SK-N-MC (cell line): Measurements from ENCODE around the gene LCN9.
"Not testable (repeated sequence)": the region's sequence is repeated elsewhere in the genome, so short reads cannot be mapped to it uniquely, and the experiment has no call there.

Experiments
- DNase-seq: peaks from one replicate; pipeline ENCODE4 v3.0.0-alpha.2; 2011; ENCODE audit warnings: low read depth, low spot score
- H3K27ac ChIP-seq: fragments of 200-600 bp; sonication (generic); 2 replicates; pipeline ENCODE4 v1.5.1; 2016; ENCODE audit warnings: mixed run types
- H3K36me3 ChIP-seq: fragments of 200-600 bp; sonication (generic); 2 replicates; pipeline ENCODE4 v1.6.1; 2017; ENCODE audit warnings: antibody characterized with exemption, low read length, mixed read lengths; ENCODE audit not compliant: insufficient read depth
- H3K4me3 ChIP-seq: fragments of 200-600 bp; sonication (generic); 2 replicates; pipeline ENCODE4 v1.5.1; 2016
- H3K9ac ChIP-seq: fragments of 200-600 bp; sonication (generic); 2 replicates; pipeline ENCODE4 v1.8.0; 2017; ENCODE audit warnings: mixed run types, mixed read lengths; ENCODE audit not compliant: insufficient read length
- H3K9me3 ChIP-seq: fragments of 200-600 bp; sonication (generic); 2 replicates; pipeline ENCODE4 v1.6.1; 2017; ENCODE audit warnings: low read depth, mild to moderate bottlenecking, antibody characterized with exemption, low read length, moderate library complexity, mixed read lengths
- EZH2 ChIP-seq: fragments of 200-600 bp; sonication (generic); IDR thresholded peaks from one replicate; pipeline ENCODE4 v1.6.1; 2017; ENCODE audit warnings: antibody characterized with exemption
- FOXP2 ChIP-seq: optimal IDR thresholded peaks from 2 replicates; pipeline ENCODE3; 2011; ENCODE audit warnings: mild to moderate bottlenecking, moderate library complexity; ENCODE audit not compliant: insufficient read depth; ENCODE audit errors: extremely low read length, control extremely low read depth
- POLR2AphosphoS5 ChIP-seq: IDR thresholded peaks from 2 replicates; pipeline ENCODE4 v1.6.1; 2012; ENCODE audit warnings: mild to moderate bottlenecking, low read depth, low read length, borderline replicate concordance

The LCN9 gene

DNA sequence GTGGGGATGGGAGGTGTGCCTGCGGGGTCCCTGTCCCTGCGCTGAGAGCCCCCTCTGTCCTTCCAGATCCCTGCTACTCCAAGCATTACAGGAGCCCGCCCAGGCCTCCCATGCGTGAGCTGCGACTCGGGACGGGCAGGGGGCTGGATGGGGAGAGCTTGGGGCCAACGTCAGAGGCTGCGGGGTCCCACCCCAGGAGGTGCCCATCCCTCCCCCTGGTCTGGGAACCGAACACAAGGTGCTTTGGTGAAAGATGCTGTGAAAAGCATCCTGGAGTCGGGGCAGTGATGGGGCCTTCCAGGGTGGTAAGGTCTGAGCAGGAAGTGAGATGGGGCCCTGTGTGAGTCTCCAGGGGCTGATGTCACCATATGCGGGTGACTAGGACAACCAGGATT, 2.7 kb downstream of the LCN9 start:
- H3K27ac ChIP-seq: no peak overlapping the region
- TF ChIP-seq FOXP2: no peak
- TF ChIP-seq EZH2: no peak
- no peak for TF ChIP-seq POLR2AphosphoS5
- no peaks in the 10 kb centered on the region for H3K9me3 ChIP-seq
- no peak for DNase-seq
- no peak overlapping the region for H3K4me3 ChIP-seq
- H3K36me3 ChIP-seq: no peaks in the 10 kb centered on the region
- H3K9ac ChIP-seq: no peak overlapping the region

DNA sequence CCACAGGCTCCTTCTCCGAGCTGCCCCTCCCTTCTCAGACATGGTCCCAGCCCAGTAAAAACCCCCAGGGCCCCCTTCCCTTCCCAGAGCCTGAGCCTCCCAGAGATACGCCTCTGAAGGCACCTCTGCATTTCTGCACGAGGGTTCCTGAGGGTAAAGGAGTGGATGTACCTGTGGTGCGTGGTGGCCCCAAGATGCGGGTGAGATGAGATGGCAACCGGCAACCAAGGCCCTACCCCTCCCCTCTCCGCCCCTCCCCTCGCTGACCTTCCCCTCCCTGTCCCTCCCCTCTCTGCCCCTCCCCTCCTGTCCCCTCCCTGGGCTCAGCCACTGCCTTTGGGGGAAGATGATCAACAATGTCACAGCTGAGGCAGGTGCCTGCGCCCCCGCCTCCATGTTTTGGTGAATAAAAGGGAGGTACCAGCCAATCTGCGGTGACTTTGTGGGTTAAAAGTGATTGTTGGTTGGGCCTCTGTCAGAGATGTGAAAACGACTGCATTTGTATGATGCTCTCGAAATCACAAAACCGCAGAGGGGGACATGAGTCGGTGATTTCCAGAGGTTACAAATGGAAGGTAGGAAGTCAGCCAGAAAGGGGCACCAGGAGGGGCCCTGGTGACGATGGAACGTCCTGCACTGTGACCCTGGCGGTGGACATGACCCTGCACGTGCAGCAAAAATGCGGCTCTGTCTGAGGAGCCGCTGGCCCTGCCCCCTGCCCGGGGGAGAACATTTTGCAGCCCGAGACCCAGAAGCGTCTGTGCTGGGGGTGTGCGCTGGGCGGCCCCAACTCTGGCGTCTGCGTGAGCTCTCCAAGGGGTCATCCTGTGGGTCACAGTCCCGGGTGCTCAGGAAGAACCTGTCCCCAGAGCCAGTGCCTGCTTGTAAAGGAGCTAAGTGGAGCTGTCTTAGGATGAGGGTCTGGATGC, 3.7 kb downstream of the LCN9 start:
- no peak for TF ChIP-seq FOXP2
- TF ChIP-seq EZH2: no peak
- TF ChIP-seq POLR2AphosphoS5: no peak
- no peak overlapping the region for H3K4me3 ChIP-seq

DNA sequence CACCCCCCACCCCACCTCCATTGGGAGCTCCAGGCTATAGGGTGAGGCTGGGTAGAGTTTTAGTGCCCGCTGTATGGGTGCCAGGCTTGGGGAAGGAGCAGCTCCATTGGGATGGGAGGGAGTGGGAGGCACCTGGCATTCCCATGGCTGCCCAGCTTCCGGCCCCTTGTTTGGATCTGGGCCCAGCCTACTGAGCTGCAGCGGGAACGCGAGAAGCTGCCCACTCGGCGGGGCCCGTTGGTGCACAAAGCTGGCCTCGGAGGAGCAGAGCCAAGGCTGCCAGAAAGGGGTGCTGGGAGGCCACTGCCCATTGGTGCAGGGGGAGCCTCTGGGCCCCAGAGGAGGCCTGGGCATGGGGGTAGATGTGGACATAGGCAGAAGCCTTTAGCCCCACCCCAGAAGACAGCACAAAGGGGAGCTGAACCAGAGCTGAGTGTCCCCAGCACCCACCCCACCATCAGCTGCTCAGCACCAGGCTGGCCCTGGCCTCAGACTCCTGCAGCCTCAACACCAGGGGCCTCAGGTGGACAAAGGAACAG, 4.4 kb downstream of the LCN9 start:
- no peaks in the 10 kb centered on the region for H3K9me3 ChIP-seq
- no peak for TF ChIP-seq POLR2AphosphoS5
- no peak for TF ChIP-seq FOXP2
- no peak for TF ChIP-seq EZH2
- H3K9ac ChIP-seq: no peak overlapping the region
- H3K36me3 ChIP-seq: no peaks in the 10 kb centered on the region
- no peak overlapping the region for H3K4me3 ChIP-seq
- no peak overlapping the region for H3K27ac ChIP-seq
- DNase-seq: no peak

More for the DNA sequence above, 3.7 kb downstream of the LCN9 start:
- DNase-seq: no peak
- Histone ChIP-seq H3K9ac (no peak overlapping the region), H3K36me3 (no peaks in the 10 kb centered on the region), H3K27ac (no peak overlapping the region), H3K9me3 (no peaks in the 10 kb centered on the region)

GRCh38 chr9:135669018-135669417, 5.9 kb downstream of the LCN9 start:
- not testable (repeated sequence) for H3K9ac ChIP-seq, DNase-seq, H3K36me3 ChIP-seq, H3K9me3 ChIP-seq, H3K27ac ChIP-seq, H3K4me3 ChIP-seq

- TF ChIP-seq POLR2AphosphoS5: no peak
- TF ChIP-seq FOXP2: no peak
- TF ChIP-seq EZH2: no peak
- Histone ChIP-seq H3K9me3 (no peaks in the 10 kb centered on the region), H3K27ac (no peak overlapping the region), H3K36me3 (no peaks in the 10 kb centered on the region), H3K9ac (no peak overlapping the region), H3K4me3 (no peak overlapping the region)
- no peak for DNase-seq
These were observed 6.6 kb downstream of the LCN9 start for GRCh38 chr9:135669616-135670285.

DNA sequence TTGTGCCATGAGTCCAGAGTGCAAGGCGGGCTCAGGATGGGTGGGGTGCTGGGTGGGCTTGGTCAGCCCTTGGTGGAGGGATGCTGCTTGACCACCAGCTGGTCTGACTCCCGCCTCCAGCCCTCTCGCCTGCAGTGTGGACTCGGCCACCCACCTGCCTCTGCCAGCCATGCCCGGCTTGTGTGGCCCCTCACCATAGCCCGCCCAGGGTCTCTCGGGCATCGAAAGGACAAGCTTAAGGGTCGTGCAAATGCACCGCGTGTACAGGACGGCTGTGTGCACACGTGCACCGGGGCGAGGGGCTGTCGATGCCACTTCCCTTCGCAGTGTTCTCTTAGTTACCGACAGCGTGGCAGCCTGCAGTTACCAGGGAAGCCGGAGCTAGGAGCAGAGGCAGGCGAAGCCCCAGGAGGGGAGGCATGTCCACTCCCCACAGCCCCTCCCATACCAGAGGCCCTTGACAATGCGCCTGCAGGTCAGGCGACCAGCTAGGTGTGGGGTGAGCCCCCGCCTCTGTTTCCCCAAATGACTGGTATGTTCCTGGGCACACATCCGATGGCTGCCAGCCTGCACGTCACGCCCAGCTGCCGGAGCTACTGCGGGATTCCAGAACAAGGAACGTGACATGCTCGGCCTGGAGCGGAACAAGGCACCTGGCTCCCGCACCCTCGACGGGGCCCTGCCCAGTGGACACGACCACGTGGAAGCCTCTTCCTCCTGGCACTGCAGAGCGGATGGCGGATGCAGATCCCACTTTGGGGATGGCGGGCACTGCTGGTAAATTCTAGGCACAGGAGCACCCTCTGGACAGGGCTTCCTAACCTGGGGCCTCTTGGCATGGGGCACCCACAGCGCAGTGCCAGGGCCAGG, 7.8 kb downstream of the LCN9 start:
- TF ChIP-seq EZH2: no peak
- TF ChIP-seq FOXP2: no peak
- no peak for TF ChIP-seq POLR2AphosphoS5
- Histone ChIP-seq H3K36me3 (no peaks in the 10 kb centered on the region), H3K4me3 (no peak overlapping the region), H3K27ac (no peak overlapping the region), H3K9me3 (no peaks in the 10 kb centered on the region), H3K9ac (no peak overlapping the region)
- DNase-seq: no peak

GRCh38 chr9:135671591-135672041, 8.5 kb downstream of the LCN9 start:
- Histone ChIP-seq H3K27ac (no peak overlapping the region), H3K36me3 (no peaks in the 10 kb centered on the region), H3K4me3 (no peak overlapping the region), H3K9me3 (no peaks in the 10 kb centered on the region), H3K9ac (no peak overlapping the region)
- TF ChIP-seq EZH2: no peak
- TF ChIP-seq FOXP2: no peak
- no peak for TF ChIP-seq POLR2AphosphoS5
- no peak for DNase-seq

GRCh38 chr9:135672786-135673185, 9.7 kb downstream of the LCN9 start:
- not testable (repeated sequence) for DNase-seq, H3K9ac ChIP-seq

More at GRCh38 chr9:135672786-135673185, 9.7 kb downstream of the LCN9 start:
- H3K9me3 ChIP-seq, H3K4me3 ChIP-seq, H3K36me3 ChIP-seq, H3K27ac ChIP-seq: not testable (repeated sequence)
